HG03469 (cell line): ENCODE results near the gene DZIP1L.
"Not testable (repeated sequence)": the region's sequence is repeated elsewhere in the genome, so short reads cannot be mapped to it uniquely, and the experiment has no call there.

Experiments
- ATAC-seq: cut with Tn5 transposase; IDR thresholded peaks from one replicate; pipeline ENCODE4 v1.9.1; 2021; ENCODE audit warnings: mild to moderate bottlenecking, moderate library complexity, moderate number of reproducible peaks; ENCODE audit not compliant: unreplicated experiment

Gene DZIP1L

GRCh38 chr3:138114988-138115971, at the start of gene DZIP1L:
Gene DZIP1L, minus strand, starts transcription at chr3:138115608. Its CDS starts 11,637 bp downstream, at chr3:138103971.
- ATAC-seq: no peak

GRCh38 chr3:138165061-138165460, 49.7 kb upstream of the DZIP1L start:
- ATAC-seq: no peak

GRCh38 chr3:138157743-138158142, 42.3 kb upstream of the DZIP1L start:
- ATAC-seq: no peak

DNA sequence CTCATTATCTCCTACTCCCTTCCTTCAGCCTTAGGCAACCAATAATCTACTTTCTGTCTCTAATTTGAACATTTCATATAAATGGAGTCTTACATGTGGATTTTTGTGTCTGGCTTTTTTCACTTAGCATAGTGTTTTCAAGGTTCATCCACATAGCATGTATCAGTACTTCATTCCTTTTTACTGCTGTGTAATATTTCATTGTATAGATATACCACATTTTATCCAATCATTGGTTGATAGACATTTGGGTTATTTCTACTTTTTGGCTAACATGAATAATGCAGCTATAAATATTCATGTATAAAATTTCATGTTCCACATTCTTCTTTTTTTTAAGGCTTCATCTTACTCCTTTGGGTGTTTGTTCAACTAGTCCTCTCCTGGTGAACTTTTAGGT, 39.1 kb upstream of the DZIP1L start:
- no peak for ATAC-seq

GRCh38 chr3:138148503-138148902, 33.1 kb upstream of the DZIP1L start:
- no peak for ATAC-seq

DNA sequence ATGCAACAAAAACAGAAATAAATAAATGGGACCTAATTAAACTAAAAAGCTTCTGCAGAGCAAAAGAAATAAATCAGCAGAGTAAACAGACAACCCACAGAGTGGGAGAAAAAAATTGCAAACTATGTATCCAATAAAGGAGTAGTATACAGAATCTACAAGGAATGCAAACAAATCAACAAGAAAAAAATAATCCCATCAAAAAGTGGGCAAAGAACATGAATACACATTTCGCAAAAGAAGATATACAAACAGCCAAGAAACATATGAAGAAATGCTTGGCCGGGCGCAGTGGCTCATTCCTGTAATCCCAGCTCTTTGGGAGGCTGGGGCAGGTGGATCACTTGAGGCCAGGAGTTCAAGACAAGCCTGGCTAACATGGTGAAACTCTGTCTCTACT, 26.8 kb upstream of the DZIP1L start:
- ATAC-seq: not testable (repeated sequence)

DNA sequence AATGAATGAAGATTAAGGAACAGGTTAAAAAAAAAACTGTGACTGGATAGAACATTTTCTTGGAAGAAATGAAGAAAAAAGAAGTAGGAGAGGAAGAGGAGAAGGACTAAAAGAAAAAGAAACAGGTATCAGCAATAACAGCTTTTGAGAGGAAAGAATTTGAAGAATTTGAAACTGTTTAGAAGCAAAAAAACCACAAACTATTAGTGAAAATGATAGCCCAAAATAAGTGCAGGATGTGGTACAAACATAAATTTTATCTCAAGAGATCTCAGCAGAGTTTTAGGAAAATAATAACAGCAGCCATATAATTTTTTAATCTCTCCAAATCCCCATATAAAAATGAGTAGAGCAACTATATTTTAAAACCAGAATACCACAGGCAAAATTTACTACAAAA, 25.5 kb upstream of the DZIP1L start:
- ATAC-seq: no peak

DNA sequence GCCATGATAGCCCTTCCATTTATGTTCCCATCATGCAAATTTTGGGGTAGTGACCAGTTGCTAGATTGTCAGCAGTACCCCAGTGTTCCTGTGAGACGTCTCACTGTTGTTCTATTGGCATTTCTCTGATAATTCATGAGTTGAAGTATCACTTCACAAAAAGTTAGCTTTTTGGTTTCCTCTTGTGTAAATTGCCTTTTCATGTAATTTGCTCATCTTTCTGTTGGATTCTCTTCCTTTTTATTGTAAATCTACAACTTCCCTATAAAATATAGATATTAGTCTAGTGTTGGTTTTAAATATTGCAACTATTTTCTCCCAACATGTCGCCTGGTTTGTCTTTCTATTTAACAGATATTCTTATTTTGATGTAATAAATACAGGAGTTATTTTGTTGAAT, 24.3 kb upstream of the DZIP1L start:
- ATAC-seq: no peak

DNA sequence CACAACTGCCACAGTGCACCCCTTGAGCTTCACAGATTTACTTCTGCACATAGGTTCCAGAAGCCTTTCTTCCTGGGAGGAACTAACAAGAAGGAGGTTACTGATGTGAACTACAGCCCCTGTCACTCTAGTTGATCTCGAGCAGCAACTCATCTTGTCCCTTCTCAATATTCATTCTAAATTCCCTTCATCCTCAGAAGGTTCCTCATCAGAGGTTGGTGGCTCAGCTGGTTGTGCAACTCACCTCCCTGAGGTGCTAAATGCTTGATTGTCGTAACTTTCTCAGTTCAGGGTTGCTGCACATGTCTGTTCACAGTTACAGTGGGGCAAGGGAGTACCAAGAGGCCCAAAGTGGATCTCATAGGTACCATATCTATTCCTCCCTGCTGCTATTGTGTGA, 22.5 kb upstream of the DZIP1L start:
- no peak for ATAC-seq

DNA sequence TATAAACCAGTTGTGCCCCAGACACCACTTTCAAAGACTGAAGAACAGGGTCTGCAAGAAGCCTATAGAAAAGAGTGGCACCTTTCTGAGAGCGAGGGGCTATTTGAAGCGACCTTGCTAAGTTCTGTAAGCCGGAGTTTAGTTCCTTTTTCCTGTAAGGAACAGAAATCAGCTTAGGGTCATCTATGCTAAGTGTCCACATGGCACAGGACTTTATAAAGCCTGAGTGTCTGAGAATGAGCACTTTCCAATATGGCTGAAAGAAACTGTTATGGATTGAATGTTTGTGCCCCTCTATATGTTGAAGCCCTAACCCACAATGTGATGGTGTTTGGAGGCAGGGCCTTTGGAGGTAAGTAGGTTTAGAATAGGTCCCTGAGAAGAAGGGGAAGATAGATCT, 20.8 kb upstream of the DZIP1L start:
- no peak for ATAC-seq

GRCh38 chr3:138135833-138136194, 20.4 kb upstream of the DZIP1L start:
- no peak for ATAC-seq

DNA sequence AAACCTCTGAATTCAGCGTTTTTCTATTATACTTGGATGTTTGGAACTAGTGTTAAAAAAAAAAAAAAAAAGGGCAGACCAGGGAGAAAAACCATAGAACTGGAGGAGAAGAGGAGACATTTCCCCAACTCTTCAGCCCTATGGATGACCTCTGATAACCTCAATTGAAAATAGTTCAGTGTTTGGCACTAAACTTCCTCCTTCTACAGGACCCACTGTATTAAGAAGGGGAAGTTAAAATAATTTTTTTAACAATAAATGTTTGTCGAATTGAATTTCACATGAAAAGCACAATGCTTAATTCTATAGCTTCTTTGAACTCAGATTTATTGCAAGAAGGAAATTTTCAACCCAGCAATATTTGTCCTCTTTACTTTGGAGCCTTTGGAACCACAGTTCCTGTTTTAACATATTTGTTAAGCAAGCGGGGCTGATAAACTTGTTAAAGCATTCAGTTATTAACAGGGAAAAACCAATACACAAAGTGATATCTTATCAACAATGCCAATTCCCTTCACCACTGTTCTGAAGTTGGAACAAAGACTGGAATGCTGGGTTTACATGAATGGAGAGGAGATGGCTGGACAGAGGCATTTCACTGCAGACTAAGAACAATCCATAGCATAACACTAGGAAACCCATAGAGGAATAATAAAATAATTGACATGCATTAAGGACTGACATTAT, 19.9 kb upstream of the DZIP1L start:
- no peak for ATAC-seq

DNA sequence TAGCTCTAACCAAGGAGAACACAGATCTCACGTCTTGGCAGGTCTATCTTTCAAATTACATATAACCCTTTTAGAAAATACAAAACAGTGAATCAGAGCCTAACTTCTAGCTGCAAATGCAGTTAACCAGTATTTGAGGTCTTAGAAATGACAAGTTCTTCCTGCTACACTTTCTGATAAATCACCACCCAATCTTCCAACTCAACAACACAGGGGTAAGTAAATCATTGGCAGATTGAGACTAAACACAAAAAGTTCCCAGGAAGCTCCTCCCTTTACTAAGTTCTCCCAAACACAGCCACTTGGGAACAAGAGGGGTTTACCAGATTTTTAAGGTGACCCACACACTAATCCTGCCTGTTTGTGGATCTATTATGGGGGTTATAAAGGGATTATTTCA, 16.8 kb upstream of the DZIP1L start, which contains the start of gene A4GNT:
A4GNT (minus strand) TSS at position 152 of the 400 bp plus-strand sequence. CDS start 1,134 bp downstream, outside the sequence.
- no peak for ATAC-seq

- no peak for ATAC-seq
Measured at GRCh38 chr3:138127636-138128365, 12.4 kb upstream of the DZIP1L start.

DNA sequence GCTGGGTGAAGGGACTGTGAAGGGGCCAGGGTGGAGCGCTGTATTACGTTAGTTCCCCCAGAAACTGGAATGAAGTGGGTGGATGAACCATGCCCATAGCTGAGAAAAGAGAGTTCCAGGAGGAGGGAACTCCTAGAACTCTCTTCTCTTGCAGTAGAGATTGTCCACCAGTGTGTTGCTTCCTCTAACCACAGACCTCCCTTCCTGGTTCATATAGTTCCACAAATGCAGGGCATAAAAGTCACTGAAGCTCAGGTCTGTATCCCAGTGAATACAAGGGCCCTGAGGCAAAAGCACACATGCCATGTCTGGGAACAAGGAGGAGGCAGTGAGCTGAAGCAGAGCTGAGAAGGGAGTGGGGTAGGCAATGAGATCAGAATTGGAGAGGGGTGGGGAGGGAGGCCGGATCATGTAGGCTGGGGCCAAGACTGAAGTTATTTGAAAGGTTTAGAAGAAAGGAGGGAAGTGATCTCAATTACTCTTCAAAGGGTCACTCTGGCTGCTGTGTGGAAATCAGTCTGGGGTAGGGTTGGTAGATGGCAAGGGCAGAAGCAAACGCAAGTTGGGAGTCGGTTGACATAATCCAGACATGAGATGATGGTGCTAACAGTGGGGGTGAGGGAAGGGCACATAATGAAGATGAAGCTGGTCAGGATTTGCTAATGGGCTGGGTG, 10.3 kb upstream of the DZIP1L start:
- no peak for ATAC-seq

DNA sequence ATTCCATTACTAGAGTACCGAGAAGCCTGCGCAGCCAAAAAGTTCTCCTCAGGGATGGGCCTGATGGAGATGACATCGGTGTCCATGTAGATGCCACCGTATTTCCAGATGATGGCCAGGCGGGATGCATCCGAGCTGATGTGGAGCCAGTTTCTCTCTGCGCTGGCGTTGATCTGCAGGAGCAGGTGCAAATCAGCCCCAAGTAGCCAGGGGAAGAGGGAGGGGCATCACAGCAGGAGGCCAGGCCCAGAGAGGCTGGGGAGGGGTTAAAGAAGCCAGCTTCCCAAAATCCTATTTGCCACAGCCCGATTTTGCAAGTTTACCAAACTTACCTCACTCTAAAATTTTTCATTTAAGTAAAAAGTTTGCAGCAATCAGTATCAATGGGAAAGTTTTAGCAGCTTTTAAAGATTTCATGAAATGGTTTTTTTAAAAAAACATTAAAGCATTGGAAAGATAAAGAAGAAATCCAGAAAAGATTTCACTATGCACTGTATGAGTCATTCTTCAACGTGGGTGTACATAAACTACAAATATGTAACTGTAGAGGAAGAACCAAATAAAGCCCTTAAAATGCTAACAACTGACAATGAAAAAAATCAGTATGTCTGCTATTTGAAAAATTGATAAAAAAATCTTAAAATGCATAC, 9.4 kb upstream of the DZIP1L start:
- ATAC-seq: no peak

GRCh38 chr3:138124188-138124587, 8.8 kb upstream of the DZIP1L start:
- ATAC-seq: no peak

DNA sequence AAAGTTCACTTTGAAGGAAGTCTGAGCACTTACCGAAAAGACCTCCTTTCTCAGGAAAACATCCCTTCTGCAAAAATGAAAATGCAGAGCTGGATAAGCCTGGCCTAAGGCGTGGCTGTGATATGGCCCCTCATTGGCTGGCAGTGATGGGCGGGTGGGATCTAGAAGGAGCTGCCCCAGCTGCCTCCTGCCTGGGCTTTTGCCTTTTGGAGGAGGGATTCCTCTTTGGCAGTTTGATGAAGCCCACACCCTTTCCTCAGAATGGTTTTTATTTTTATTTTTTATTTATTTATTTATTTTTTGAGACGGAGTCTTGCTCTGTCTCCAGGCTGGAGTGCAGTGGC, 4.0 kb upstream of the DZIP1L start:
- ATAC-seq: no peak

- ATAC-seq: peak; percentile 77
Measured at GRCh38 chr3:138118612-138119422, 3.4 kb upstream of the DZIP1L start.
